Body of pancreas (tissue), 4 donors: ENCODE data around the gene ACKR1. TPM values are rescaled to one million over a fixed set of nuclear protein-coding genes. Genes with fewer than 3 reads are reported as not detected.

Experiments used
- ATAC-seq: fragments of 150-250 bp; one replicate; pipeline ENCODE4 v1.9.1; 2016
- DNase-seq, 4 donors: peaks; one replicate each; pipeline ENCODE4 v3.0.0-alpha.2; 2019
- H3K27ac ChIP-seq, 4 donors: fragments of 200-600 bp; sonication (generic); 1 replicate in 3 of 4; 2 replicates in 1 of 4; pipeline versions ENCODE4 v1.5.1 to v1.6.1; 2016 to 2019; ENCODE audit warnings: mild to moderate bottlenecking in 1 of 4, mixed read lengths in 1 of 4, moderate library complexity in 1 of 4
- H3K27me3 ChIP-seq, 2 donors: fragments of 200-600 bp; sonication (generic); one replicate each; pipeline ENCODE4 v1.6.0; 2016; ENCODE audit warnings: mild to moderate bottlenecking in 1 of 2
- H3K36me3 ChIP-seq, 2 donors: fragments of 200-600 bp; sonication (generic); replicated peaks in 1 of 2; 2 replicates each; pipeline ENCODE4 v1.5.1; 2016; ENCODE audit warnings: low read depth in 2 of 2; ENCODE audit not compliant: insufficient read depth in 1 of 2
- H3K4me1 ChIP-seq: fragments of 200-600 bp; sonication (generic); one replicate; pipeline ENCODE4 v1.6.0; 2016
- H3K4me3 ChIP-seq, 2 donors: fragments of 200-600 bp; sonication (generic); 1 replicate in 1 of 2; 2 replicates in 1 of 2; pipeline ENCODE4 v1.5.1; 2016 to 2019
- H3K9me3 ChIP-seq, 3 donors: fragments of 200-600 bp; sonication (generic); 1 replicate in 2 of 3; 2 replicates in 1 of 3; pipeline ENCODE4 v1.5.1; 2016
- CTCF ChIP-seq, 7 experiments: fragments of 450-650 bp in 4 of 7; fragments of 200-600 bp in 3 of 7; sonication (generic) in 3 of 7; IDR thresholded peaks; one replicate each; pipeline ENCODE4 v1.5.1; 2016 to 2019; ENCODE audit warnings: antibody characterized with exemption in 7 of 7
- POLR2A ChIP-seq, 3 donors: fragments of 450-650 bp; IDR thresholded peaks; one replicate each; pipeline ENCODE4 v1.6.1; 2016; ENCODE audit warnings: antibody characterized with exemption in 3 of 3, mild to moderate bottlenecking in 2 of 3
- WGBS, 2 donors: methylation state at CpG; one replicate each; pipeline ENCODE4 v1.1.5; 2017; 5-methylcytosine and 5-hydroxymethylcytosine counted together
- intact Hi-C: fragments of 100-400 bp; cut with DNase I; formaldehyde crosslinking; loops from one replicate; pipeline ENCODE4 v1.15.1; 2023
- total RNA-seq, 2 donors: library from RNA; depleted of rRNA; stranded (reverse); fragments of >200 nt; gene quantifications; one replicate each; pipeline ENCODE4 v1.1.0, GENCODE V29; 2016

The ACKR1 gene
- total RNA-seq, 2 donors from 2014 or later: 17.5 to 23.6 TPM

GRCh38 chr1:159207774-159208173 is 3.1 kb downstream of the ACKR1 start:
- ATAC-seq (no peak), DNase-seq (no peak)
- no peaks in the 10 kb centered on the region for H3K36me3 ChIP-seq
- H3K4me1 ChIP-seq: no peaks in the 10 kb centered on the region
- 16 to 23% methylated on average over 8 of the region's 8 CpGs for WGBS, 2 donors
- no peaks in the 10 kb centered on the region for H3K9me3 ChIP-seq
- TF ChIP-seq POLR2A (IDR thresholded peaks at IDR 0.05) (no peak), CTCF (IDR thresholded peaks at IDR 0.05) (no peak)
- intact Hi-C loops: no loop called here
- H3K27ac ChIP-seq: no peak overlapping the region
- no peak overlapping the region for H3K4me3 ChIP-seq
- peaks cover 0 to 12% of the 10 kb centered on the region in 2 donors for H3K27me3 ChIP-seq

- Histone ChIP-seq H3K27ac (no peak overlapping the region), H3K4me3 (no peak overlapping the region), H3K4me1 (no peaks in the 10 kb centered on the region), H3K9me3 (no peaks in the 10 kb centered on the region), H3K27me3 (peaks cover 0 to 12% of the 10 kb centered on the region in 2 donors), H3K36me3 (no peaks in the 10 kb centered on the region)
- intact Hi-C loops: no loop called here
- WGBS, 2 donors: 1 to 7% methylated on average over 7 of the region's 7 CpGs
- DNase-seq (no peak), ATAC-seq (no peak)
- TF ChIP-seq POLR2A (IDR thresholded peaks at IDR 0.05): no peak
- no peak for TF ChIP-seq CTCF (IDR thresholded peaks at IDR 0.05)
Observed at GRCh38 chr1:159208175-159208825, 3.6 kb downstream of the ACKR1 start.

- no peak for TF ChIP-seq POLR2A (IDR thresholded peaks at IDR 0.05)
- TF ChIP-seq CTCF (IDR thresholded peaks at IDR 0.05): no peak
- Histone ChIP-seq H3K9me3 (no peaks in the 10 kb centered on the region), H3K4me1 (no peaks in the 10 kb centered on the region), H3K27ac (no peak overlapping the region), H3K27me3 (peaks cover 0 to 12% of the 10 kb centered on the region in 2 donors), H3K4me3 (no peak overlapping the region), H3K36me3 (no peaks in the 10 kb centered on the region)
- DNase-seq: no peak
- intact Hi-C loops: no loop called here
- no peak for ATAC-seq
- WGBS, 2 donors: 61 to 68% methylated on average over 7 of the region's 7 CpGs
Observed at GRCh38 chr1:159209061-159209460, 4.4 kb downstream of the ACKR1 start.

GRCh38 chr1:159211331-159212136 is 6.9 kb downstream of the ACKR1 start:
- peak; percentile 33 for ATAC-seq
- no peak overlapping the region for H3K4me3 ChIP-seq
- 29 to 31% methylated on average over 11 of the region's 11 CpGs for WGBS, 2 donors
- intact Hi-C loops: no loop called here
- no peaks in the 10 kb centered on the region for H3K36me3 ChIP-seq
- H3K27me3 ChIP-seq: peaks cover 0 to 12% of the 10 kb centered on the region in 2 donors
- TF ChIP-seq POLR2A (IDR thresholded peaks at IDR 0.05) (no peak), CTCF (IDR thresholded peaks at IDR 0.05) (peak; percentile 55 to 91 (median 75))
- H3K9me3 ChIP-seq: no peaks in the 10 kb centered on the region
- H3K27ac ChIP-seq: no peak overlapping the region
- DNase-seq: peak; percentile 34 to 54 (median 44)
- H3K4me1 ChIP-seq: no peaks in the 10 kb centered on the region
